ENCODE measurements around the gene INSIG1.

The INSIG1 gene

DNA sequence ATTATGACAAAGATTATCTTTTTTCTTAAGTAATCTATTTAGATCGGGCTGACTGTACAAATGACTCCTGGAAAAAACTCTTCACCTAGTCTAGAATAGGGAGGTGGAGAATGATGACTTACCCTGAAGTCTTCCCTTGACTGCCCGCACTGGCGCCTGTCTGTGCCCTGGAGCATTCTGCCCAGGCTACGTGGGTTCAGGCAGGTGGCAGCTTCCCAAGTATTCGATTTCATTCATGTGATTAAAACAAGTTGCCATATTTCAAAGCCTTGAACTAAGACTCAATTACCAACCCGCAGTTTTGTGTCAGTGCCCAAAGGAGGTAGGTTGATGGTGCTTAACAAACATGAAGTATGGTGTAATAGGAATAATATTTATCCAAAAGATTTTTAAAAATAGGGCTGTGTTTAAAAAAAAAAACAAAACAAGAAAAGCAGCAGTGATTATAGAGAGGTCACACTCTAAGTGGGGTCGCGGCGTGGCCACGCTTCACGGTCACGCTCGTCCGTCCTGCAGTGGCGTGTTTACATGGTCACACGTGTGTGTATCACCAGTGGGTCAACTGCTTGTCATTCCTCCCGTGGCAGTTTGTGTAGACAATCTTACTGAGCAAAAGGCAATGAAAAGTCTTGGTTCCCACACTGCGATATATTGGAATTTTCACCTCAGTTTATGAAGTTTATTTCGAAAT is 10.8 kb downstream of the INSIG1 start:
- H3K4me3 ChIP-seq (ENCODE audit: low read length) = no peak overlapping the region
- DNase-seq (ENCODE audit: low read depth) = no peak
- TF ChIP-seq, protein P1, sequence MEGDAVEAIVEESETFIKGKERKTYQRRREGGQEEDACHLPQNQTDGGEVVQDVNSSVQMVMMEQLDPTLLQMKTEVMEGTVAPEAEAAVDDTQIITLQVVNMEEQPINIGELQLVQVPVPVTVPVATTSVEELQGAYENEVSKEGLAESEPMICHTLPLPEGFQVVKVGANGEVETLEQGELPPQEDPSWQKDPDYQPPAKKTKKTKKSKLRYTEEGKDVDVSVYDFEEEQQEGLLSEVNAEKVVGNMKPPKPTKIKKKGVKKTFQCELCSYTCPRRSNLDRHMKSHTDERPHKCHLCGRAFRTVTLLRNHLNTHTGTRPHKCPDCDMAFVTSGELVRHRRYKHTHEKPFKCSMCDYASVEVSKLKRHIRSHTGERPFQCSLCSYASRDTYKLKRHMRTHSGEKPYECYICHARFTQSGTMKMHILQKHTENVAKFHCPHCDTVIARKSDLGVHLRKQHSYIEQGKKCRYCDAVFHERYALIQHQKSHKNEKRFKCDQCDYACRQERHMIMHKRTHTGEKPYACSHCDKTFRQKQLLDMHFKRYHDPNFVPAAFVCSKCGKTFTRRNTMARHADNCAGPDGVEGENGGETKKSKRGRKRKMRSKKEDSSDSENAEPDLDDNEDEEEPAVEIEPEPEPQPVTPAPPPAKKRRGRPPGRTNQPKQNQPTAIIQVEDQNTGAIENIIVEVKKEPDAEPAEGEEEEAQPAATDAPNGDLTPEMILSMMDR (IDR thresholded peaks at IDR 0.05; ENCODE audit: insufficient read depth, low read depth, low read length, missing control alignments) = no peak

DNA sequence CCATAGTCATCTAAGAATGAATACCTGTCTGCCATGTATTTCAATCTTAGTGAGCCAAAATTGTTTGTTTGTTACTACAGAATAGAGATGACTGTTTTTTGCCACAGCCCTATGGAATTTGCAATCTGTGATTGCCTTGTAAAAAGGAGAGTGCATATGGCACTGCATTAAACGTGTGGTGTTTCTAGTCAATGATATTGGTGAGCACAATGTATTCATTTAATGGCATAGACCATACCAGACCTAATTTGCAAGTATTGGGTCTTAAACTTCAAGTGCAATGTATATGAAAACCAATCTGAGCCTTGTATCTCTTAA is 11.3 kb downstream of the INSIG1 start:
- DNase-seq (ENCODE audit: low read depth) = no peak
- H3K4me3 ChIP-seq (ENCODE audit: low read length) = no peak overlapping the region
- TF ChIP-seq, protein P1 (IDR thresholded peaks at IDR 0.05; ENCODE audit: insufficient read depth, low read depth, low read length, missing control alignments) = no peak

DNA sequence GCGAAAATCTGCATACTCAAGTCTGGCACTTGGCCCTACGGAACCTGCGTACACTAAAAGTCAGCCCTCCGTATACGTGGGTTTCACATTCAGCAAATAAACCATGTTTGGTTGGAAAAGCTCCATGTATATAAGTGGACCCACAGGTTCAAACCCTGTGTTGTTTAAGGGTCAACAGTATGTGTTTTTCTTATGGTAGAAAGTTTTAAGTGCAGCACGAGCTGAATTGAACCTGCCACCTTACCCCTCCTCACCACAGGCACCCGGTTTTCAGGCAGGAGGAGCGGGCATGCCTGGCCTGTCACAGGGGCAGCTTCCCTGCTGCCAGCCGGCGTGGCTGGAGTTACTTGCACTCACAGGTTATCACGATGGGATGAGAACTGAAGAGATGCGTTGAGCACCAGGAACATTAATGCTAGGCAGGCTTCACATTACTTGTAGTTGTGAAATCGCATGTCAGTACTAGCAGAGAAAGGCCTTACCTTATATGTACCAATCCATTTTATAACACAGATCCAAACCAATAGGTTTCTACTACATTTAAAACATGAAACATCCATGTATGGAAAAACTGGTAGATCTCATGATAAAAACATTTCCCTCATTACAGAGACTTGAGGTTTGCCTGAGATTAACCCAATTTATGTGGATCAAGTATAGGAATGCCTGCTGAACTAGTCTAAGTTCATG is 12.9 kb downstream of the INSIG1 start:
- H3K4me3 ChIP-seq (ENCODE audit: low read length) = no peak overlapping the region
- DNase-seq (ENCODE audit: low read depth) = no peak
- TF ChIP-seq, protein P1 (IDR thresholded peaks at IDR 0.05; ENCODE audit: insufficient read depth, low read depth, low read length, missing control alignments) = no peak

DNA sequence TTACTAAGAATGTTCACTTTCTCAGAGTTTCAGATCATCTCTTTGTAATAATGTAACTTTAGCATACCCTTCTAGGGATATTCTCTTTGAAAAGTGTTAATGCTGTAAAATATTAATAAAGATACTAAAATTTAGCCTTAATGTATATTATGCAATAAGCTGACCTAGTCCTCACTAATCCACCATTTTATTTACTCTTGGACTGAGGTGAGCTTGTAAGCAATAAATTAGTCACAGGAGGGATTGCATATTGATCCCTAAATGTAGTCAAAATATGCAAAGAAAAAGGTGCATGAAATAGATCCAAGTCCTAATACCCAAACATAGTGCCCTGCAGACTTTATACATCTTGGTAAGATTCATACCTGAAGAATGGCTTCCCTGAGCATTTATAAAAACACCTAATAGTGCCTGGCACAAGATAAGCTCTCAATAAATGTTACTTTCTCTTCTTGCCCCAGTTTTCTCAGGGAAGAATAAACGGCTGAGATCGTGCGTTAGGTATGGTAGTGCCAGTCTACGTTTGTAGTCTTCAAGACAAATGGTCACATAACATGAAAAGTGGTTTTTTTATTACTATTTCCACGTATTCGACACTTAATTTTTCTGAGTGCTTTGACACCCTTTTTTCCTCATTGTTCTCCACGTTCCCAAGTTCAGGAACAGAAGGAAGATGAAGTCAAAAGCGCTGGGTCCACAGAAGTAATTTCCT is 14.3 kb downstream of the INSIG1 start:
- TF ChIP-seq, protein P1 (IDR thresholded peaks at IDR 0.05; ENCODE audit: insufficient read depth, low read depth, low read length, missing control alignments) = no peak
- no peak overlapping the region for H3K4me3 ChIP-seq (ENCODE audit: low read length)
- DNase-seq (ENCODE audit: low read depth) = no peak

DNA sequence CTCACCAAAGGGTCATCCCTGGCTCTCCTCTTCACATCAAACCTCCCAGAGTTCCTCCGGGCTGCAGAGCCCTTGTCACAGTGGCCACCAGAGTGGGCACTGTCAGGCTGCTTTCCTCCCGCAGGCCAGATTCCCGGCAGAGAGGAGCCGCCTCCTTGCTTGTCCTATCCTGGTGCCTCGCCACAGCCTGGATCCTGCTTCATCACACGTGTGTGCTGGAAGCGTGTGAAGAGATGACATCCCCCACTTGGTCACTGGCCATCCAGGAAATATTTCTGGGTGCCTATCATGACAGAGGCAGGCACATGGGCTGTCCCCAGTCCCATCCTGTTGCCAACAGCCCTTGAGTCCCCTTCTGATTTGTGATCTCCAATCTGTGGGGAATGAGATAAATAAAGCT is 15.0 kb downstream of the INSIG1 start:
- TF ChIP-seq, protein P1 (IDR thresholded peaks at IDR 0.05; ENCODE audit: insufficient read depth, low read depth, low read length, missing control alignments) = no peak
- no peak for DNase-seq (ENCODE audit: low read depth)

DNA sequence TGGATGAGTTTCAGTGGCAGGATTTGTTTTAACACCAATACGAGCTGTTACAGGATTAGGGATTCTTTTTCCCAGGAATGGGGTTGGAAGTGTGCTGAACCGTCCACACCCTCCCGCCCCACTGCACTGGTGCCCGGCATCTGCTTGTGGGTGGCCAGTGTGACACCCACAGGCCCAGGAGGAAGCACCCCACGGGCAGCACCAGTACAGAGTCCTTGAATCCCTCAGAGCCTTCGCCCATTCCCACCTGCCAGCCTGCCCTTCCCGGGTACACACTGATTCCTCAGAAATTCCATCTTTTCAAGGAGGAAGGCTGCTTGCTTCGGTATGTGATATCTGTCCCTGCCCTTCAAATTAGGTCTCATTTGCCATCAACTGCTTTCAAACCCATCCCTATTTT is 15.4 kb downstream of the INSIG1 start:
- no peak overlapping the region for H3K4me3 ChIP-seq (ENCODE audit: low read length)
- TF ChIP-seq, protein P1 (IDR thresholded peaks at IDR 0.05; ENCODE audit: insufficient read depth, low read depth, low read length, missing control alignments) = no peak
- DNase-seq (ENCODE audit: low read depth) = no peak

More for the DNA sequence above, 15.0 kb downstream of the INSIG1 start:
- no peak overlapping the region for H3K4me3 ChIP-seq (ENCODE audit: low read length)

Data from epithelial cell of esophagus (primary cell).